ENCODE measurements around the gene RAMP1. TPM values are rescaled to one million over a fixed set of nuclear protein-coding genes. Genes with fewer than 3 reads are reported as not detected.

Gene RAMP1
- total RNA-seq, 4 donors from 2014 or later, result 1.3 to 50.8 (median 31.5) TPM

GRCh38 chr2:237872178-237872887, 12.9 kb downstream of the RAMP1 start:
- ATAC-seq (ENCODE audit: low FRiP score) (no peak), DNase-seq (ENCODE audit: low spot score) (no peak)
- TF ChIP-seq, protein P1, sequence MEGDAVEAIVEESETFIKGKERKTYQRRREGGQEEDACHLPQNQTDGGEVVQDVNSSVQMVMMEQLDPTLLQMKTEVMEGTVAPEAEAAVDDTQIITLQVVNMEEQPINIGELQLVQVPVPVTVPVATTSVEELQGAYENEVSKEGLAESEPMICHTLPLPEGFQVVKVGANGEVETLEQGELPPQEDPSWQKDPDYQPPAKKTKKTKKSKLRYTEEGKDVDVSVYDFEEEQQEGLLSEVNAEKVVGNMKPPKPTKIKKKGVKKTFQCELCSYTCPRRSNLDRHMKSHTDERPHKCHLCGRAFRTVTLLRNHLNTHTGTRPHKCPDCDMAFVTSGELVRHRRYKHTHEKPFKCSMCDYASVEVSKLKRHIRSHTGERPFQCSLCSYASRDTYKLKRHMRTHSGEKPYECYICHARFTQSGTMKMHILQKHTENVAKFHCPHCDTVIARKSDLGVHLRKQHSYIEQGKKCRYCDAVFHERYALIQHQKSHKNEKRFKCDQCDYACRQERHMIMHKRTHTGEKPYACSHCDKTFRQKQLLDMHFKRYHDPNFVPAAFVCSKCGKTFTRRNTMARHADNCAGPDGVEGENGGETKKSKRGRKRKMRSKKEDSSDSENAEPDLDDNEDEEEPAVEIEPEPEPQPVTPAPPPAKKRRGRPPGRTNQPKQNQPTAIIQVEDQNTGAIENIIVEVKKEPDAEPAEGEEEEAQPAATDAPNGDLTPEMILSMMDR (IDR thresholded peaks at IDR 0.05), result no peak

GRCh38 chr2:237873421-237873831, 14.0 kb downstream of the RAMP1 start:
- ATAC-seq (ENCODE audit: low FRiP score) (no peak), DNase-seq (ENCODE audit: low spot score) (no peak)
- TF ChIP-seq, protein P1 (IDR thresholded peaks at IDR 0.05), result no peak

DNA sequence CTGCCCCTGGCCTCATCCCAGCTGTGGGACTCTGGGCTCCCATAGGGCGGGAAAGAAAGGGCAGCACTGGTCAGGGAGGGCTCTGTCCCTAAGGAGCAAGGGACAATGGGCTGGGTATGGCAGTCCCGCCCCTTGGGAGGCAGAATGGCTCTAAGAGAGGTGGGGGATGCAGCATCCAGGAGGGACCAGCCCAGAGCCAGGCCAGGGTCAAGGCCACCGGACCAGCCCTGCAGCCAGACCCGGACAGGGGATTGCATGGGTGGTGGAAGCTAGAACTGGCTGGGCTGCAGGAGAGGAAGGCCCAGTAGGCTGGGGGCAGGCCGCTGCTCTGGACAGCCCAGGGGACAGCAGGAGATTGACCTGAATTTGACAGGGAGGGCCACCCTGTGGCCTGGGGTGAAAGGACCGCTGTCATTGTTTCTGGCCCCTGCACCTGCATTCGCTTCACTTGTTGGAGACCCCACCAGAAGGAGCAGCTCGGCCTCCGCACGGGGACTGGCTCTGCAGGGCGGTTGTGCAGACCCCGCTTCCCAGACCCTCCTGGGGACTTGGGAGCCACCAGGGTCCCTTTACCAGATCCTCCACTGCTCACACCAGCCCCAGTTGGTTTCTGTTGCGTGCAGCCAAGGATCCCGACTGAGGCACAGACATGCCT, 14.6 kb downstream of the RAMP1 start:
- TF ChIP-seq, protein P1 (IDR thresholded peaks at IDR 0.05), result no peak
- DNase-seq (ENCODE audit: low spot score), result no peak
- no peak for ATAC-seq (ENCODE audit: low FRiP score)

- DNase-seq (ENCODE audit: low spot score) (no peak), ATAC-seq (ENCODE audit: low FRiP score) (peak; percentile 64)
- TF ChIP-seq, protein P1 (IDR thresholded peaks at IDR 0.05), result no peak
These were observed 15.2 kb downstream of the RAMP1 start for GRCh38 chr2:237874585-237875161.

DNA sequence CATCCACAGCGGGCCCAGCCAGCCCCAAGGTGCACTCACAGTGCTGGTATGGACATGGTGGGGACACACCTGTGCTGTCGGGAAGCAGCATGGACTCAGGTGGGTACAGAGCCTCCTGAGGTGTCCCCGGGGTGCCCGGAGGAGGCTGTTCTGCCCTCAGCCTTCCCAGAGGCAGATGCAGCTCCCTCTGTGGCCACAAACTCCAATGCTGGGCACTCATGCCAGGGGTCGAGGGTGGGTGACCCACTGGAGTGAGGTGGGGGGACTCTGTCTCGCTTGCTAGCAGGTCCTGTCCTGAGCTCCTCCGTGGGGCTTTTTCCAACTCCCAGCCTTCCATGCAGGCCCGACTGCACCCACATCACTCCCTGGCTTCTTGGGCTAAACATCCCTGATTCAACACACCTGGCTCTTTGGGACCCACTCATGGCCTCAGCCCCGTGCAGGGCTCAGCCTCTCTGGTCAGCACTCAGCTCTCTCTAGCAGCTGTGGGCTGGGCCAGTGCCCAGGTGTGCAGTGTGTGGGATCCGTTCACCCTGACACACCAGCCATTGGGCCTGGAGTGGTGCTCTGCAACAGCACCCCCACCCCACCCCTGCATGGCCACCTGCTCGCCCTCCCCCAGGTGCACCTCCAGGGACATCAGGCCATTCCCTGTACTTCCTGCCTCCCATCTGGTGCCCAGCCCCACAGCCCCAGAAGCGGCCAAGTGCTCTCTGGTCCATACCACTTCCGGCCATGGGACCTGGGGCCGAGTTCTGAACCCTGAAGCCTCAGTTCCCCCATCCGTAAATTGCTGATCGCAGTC, 16.0 kb downstream of the RAMP1 start:
- TF ChIP-seq, protein P1 (IDR thresholded peaks at IDR 0.05), result no peak
- no peak for ATAC-seq (ENCODE audit: low FRiP score)
- no peak for DNase-seq (ENCODE audit: low spot score)

DNA sequence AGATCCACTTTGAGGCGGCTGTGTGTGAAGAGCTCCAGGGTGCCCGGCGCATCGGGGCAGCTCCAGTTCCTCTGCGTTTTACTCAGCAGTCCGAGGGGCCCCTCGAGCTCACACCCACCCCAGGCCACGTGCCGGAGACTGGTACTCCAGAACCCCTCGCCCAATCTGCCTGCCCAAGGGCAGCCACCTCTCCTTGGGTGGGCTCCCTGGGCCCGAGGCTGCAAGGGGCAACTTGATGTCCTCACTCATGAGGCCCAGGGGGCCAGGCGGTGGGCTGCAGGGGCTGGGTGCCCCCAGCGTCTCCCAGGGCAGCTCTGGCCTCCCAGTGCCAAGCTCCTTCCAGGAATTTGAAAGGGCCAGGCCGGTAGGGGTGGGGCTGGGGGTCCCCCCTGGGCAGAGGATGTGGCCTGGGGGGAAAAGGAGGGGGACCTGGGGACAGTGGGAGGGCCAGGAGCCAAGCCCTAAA, 16.7 kb downstream of the RAMP1 start:
- TF ChIP-seq, protein P1 (IDR thresholded peaks at IDR 0.05), result no peak
- DNase-seq (ENCODE audit: low spot score), result no peak
- no peak for ATAC-seq (ENCODE audit: low FRiP score)

Data from omental fat pad (tissue), 4 donors.